Astrocyte of the cerebellum (primary cell): Measurements from ENCODE around the gene HMCN1.

Experiments
- DNase-seq: peaks from one replicate; pipeline ENCODE4 v3.0.0-alpha.2; 2011; ENCODE audit warnings: low read depth
- H3K4me3 ChIP-seq: 2 replicates; pipeline ENCODE4 v1.5.1; 2011; ENCODE audit warnings: mild to moderate bottlenecking, low read depth, low read length, moderate library complexity
- CTCF ChIP-seq: IDR thresholded peaks from 2 replicates; pipeline ENCODE4 v1.5.1; 2012; ENCODE audit warnings: low read length, low read depth, moderate library complexity, mild to moderate bottlenecking; ENCODE audit errors: missing control alignments
- in situ Hi-C: cut with HindIII; loops from 2 replicates; pipeline ENCODE4 v1.10.0; 2017; ENCODE audit warnings: low sequenced_read_pairs

HMCN1 gene

GRCh38 chr1:186002406-186002805, 268.2 kb downstream of the HMCN1 start:
- TF ChIP-seq CTCF, result no peak
- H3K4me3 ChIP-seq, result no peak overlapping the region
- DNase-seq, result no peak
- in situ Hi-C loops, result no loop called here

DNA sequence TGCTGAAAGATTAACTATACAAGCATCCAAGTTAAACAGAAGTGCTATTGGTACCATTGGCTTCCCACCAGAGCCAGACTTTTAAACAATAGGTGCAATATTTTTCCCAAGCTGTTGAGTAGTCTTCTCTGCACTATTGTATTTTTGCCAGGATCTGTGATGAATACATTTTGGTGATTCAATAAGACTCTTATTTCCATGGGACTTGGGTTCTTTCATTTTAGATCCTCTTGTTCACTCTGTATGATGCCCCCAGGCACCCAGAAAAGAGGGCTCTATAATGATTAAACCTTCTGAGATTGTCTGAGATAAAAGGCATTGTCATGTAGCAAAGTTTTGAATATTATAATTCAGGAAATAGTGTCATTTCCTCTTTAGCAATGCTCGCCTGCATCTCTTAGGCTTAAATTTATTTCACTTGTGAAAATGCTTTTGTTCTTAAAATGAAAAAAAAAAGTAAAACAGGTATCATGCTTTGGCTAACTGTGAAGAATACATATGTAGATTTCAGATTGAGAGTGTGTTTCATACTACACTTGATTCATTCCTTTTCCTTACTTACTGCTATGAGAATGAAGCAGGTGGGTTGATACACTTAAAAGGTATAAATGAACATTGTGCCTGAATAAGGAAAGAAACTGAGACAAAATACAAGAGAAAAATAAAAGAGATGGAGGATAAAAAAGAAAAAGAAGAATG, 275.0 kb downstream of the HMCN1 start:
- in situ Hi-C loops, result no loop called here

DNA sequence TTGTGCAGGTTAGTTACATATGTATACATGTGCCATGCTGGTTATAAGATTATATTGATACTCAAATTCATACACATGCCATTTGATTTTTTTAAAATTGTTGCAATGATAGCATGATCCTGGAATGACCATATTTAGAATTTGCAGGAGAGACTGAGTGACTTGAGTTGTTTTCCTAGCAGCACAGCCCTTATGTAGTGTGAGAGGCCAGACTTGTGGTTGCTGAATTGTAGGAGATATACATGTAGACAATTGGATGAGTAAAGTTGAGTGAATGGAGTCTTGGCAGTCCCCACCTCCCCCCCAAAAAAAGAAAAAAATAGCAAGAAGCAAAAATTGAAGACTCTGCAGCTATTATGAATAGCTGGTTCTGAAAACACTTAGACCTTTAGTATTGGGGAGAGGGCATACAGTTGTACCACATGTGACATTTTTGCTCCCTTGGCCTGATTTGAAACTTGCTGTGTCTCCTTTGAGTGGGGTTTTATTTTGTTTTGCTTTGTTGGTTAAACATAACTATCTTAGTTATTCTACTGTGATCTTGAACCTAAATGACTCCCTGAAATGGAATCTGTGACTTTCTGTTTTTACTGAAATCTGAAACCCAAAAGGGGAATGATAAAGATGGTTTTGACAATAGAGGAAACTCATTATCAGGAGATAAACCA, 280.3 kb downstream of the HMCN1 start:
- in situ Hi-C loops, result no loop called here
- TF ChIP-seq CTCF, result no peak
- DNase-seq, result no peak
- no peak overlapping the region for H3K4me3 ChIP-seq

More for the DNA sequence above, 275.0 kb downstream of the HMCN1 start:
- TF ChIP-seq CTCF, result no peak
- H3K4me3 ChIP-seq, result no peak overlapping the region
- DNase-seq, result peak; percentile 78

- no peak for TF ChIP-seq CTCF
- in situ Hi-C loops, result no loop called here
Observed at GRCh38 chr1:186016856-186017255, 282.7 kb downstream of the HMCN1 start.

GRCh38 chr1:186022184-186022583, 288.0 kb downstream of the HMCN1 start:
- H3K4me3 ChIP-seq, result no peak overlapping the region
- DNase-seq, result no peak
- TF ChIP-seq CTCF, result no peak
- in situ Hi-C loops, result no loop called here

More at GRCh38 chr1:186016856-186017255, 282.7 kb downstream of the HMCN1 start:
- DNase-seq, result no peak
- no peak overlapping the region for H3K4me3 ChIP-seq

- no peak for TF ChIP-seq CTCF
- in situ Hi-C loops, result no loop called here
- no peak for DNase-seq
- H3K4me3 ChIP-seq, result no peak overlapping the region
Observed at GRCh38 chr1:186026946-186027345, 292.8 kb downstream of the HMCN1 start.
